Measurements from ENCODE around the gene ST3GAL5.
"Not testable (repeated sequence)": the region's sequence is repeated elsewhere in the genome, so short reads cannot be mapped to it uniquely, and the experiment has no call there.

ST3GAL5 gene

GRCh38 chr2:85888020-85888683 lies 638 bp downstream of the ST3GAL5 start:
- Histone ChIP-seq H3K4me2 (ENCODE audit: low read length) (peak overlapping the region; percentile 94), H3K9me3 (ENCODE audit: control insufficient read depth, low read length) (no peaks in the 10 kb centered on the region), H3K36me3 (ENCODE audit: control insufficient read depth, insufficient read depth, low read length) (no peaks in the 10 kb centered on the region), H3K27ac (peak overlapping the region; percentile 61), H2AFZ (peak overlapping the region; percentile 74), H3K79me2 (no peaks in the 10 kb centered on the region), H3K4me1 (no peaks in the 10 kb centered on the region), H3K27me3 (ENCODE audit: control insufficient read depth, insufficient read depth, low read length) (no peaks in the 10 kb centered on the region), H3K4me3 (ENCODE audit: low read depth, low read length) (peak overlapping the region; percentile 38), H3K9ac (peak overlapping the region; percentile 21)
- TF ChIP-seq, protein P1, sequence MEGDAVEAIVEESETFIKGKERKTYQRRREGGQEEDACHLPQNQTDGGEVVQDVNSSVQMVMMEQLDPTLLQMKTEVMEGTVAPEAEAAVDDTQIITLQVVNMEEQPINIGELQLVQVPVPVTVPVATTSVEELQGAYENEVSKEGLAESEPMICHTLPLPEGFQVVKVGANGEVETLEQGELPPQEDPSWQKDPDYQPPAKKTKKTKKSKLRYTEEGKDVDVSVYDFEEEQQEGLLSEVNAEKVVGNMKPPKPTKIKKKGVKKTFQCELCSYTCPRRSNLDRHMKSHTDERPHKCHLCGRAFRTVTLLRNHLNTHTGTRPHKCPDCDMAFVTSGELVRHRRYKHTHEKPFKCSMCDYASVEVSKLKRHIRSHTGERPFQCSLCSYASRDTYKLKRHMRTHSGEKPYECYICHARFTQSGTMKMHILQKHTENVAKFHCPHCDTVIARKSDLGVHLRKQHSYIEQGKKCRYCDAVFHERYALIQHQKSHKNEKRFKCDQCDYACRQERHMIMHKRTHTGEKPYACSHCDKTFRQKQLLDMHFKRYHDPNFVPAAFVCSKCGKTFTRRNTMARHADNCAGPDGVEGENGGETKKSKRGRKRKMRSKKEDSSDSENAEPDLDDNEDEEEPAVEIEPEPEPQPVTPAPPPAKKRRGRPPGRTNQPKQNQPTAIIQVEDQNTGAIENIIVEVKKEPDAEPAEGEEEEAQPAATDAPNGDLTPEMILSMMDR (IDR thresholded peaks at IDR 0.05): no peak

DNA sequence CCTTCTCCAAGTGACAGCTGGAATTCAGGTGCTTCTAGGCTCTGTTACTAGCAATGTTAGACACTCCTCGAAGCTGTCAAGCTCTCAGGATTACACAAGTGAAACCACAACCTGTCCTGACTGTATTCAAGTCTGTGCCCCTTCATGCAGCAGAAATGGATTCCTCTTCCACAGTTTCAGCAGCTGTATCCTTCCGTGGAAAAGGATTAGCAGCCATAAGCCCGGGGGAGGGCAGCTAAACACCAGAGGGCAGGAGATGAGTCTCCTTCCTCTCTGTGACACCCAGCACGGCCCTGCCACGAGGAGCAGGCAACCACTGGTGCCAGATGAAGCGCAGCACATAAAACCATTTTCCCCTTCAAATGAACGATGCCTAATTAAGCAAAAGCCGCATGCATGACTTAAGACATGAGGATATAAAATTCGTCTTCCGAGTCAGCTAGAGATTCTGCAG lies 1.2 kb downstream of the ST3GAL5 start:
- Histone ChIP-seq H2AFZ (peak overlapping the region; percentile 74), H3K4me2 (ENCODE audit: low read length) (peak overlapping the region; percentile 94), H3K4me3 (ENCODE audit: low read depth, low read length) (peak overlapping the region; percentile 38), H3K79me2 (no peaks in the 10 kb centered on the region), H3K27ac (peak overlapping the region; percentile 61), H3K9ac (no peak overlapping the region), H3K27me3 (ENCODE audit: control insufficient read depth, insufficient read depth, low read length) (no peaks in the 10 kb centered on the region), H3K9me3 (ENCODE audit: control insufficient read depth, low read length) (no peaks in the 10 kb centered on the region), H3K4me1 (no peaks in the 10 kb centered on the region), H3K36me3 (ENCODE audit: control insufficient read depth, insufficient read depth, low read length) (no peaks in the 10 kb centered on the region)
- TF ChIP-seq, protein P1 (IDR thresholded peaks at IDR 0.05): peak; percentile 8

- Histone ChIP-seq H3K9ac (no peak overlapping the region), H3K27ac (no peak overlapping the region), H3K4me1 (no peaks in the 10 kb centered on the region), H2AFZ (no peak overlapping the region), H3K4me2 (ENCODE audit: low read length) (no peak overlapping the region), H3K79me2 (no peaks in the 10 kb centered on the region), H3K36me3 (ENCODE audit: control insufficient read depth, insufficient read depth, low read length) (no peaks in the 10 kb centered on the region), H3K27me3 (ENCODE audit: control insufficient read depth, insufficient read depth, low read length) (no peaks in the 10 kb centered on the region), H3K4me3 (ENCODE audit: low read depth, low read length) (no peak overlapping the region), H3K9me3 (ENCODE audit: control insufficient read depth, low read length) (no peaks in the 10 kb centered on the region)
- TF ChIP-seq, protein P1 (IDR thresholded peaks at IDR 0.05): no peak
Observed at GRCh38 chr2:85886590-85886989, 2.2 kb downstream of the ST3GAL5 start.

- TF ChIP-seq, protein P1 (IDR thresholded peaks at IDR 0.05): no peak
- H3K4me3 ChIP-seq (ENCODE audit: low read depth, low read length): no peak overlapping the region
- H3K4me1 ChIP-seq: no peaks in the 10 kb centered on the region
- no peak overlapping the region for H3K9ac ChIP-seq
- H2AFZ ChIP-seq: no peak overlapping the region
- H3K4me2 ChIP-seq (ENCODE audit: low read length): no peak overlapping the region
- H3K36me3 ChIP-seq (ENCODE audit: control insufficient read depth, insufficient read depth, low read length): no peaks in the 10 kb centered on the region
- no peaks in the 10 kb centered on the region for H3K9me3 ChIP-seq (ENCODE audit: control insufficient read depth, low read length)
- H3K27ac ChIP-seq: no peak overlapping the region
- H3K27me3 ChIP-seq (ENCODE audit: control insufficient read depth, insufficient read depth, low read length): no peaks in the 10 kb centered on the region
- no peaks in the 10 kb centered on the region for H3K79me2 ChIP-seq
Observed at GRCh38 chr2:85886141-85886540, 2.6 kb downstream of the ST3GAL5 start.

GRCh38 chr2:85881781-85882180 lies 7.0 kb downstream of the ST3GAL5 start:
- H3K27me3 ChIP-seq (ENCODE audit: control insufficient read depth, insufficient read depth, low read length); H3K4me3 ChIP-seq (ENCODE audit: low read depth, low read length); H3K4me1 ChIP-seq; H3K9ac ChIP-seq; H3K79me2 ChIP-seq; H3K36me3 ChIP-seq (ENCODE audit: control insufficient read depth, insufficient read depth, low read length); H2AFZ ChIP-seq; H3K27ac ChIP-seq; H3K9me3 ChIP-seq (ENCODE audit: control insufficient read depth, low read length); H3K4me2 ChIP-seq (ENCODE audit: low read length): not testable (repeated sequence)

- not testable (repeated sequence) for H3K9me3 ChIP-seq (ENCODE audit: control insufficient read depth, low read length); H3K4me1 ChIP-seq
Observed at GRCh38 chr2:85880716-85881328, 8.0 kb downstream of the ST3GAL5 start.

More at GRCh38 chr2:85880716-85881328, 8.0 kb downstream of the ST3GAL5 start:
- not testable (repeated sequence) for H3K27ac ChIP-seq; H3K36me3 ChIP-seq (ENCODE audit: control insufficient read depth, insufficient read depth, low read length); H3K9ac ChIP-seq; H3K4me3 ChIP-seq (ENCODE audit: low read depth, low read length); H3K27me3 ChIP-seq (ENCODE audit: control insufficient read depth, insufficient read depth, low read length); H3K4me2 ChIP-seq (ENCODE audit: low read length); H2AFZ ChIP-seq; H3K79me2 ChIP-seq
